Renal cortex interstitium (tissue), 15 donors: ENCODE results near the gene CST2. TPM values are rescaled to one million over a fixed set of nuclear protein-coding genes. Genes with fewer than 3 reads are reported as not detected.
"Not testable (repeated sequence)": the region's sequence is repeated elsewhere in the genome, so short reads cannot be mapped to it uniquely, and the experiment has no call there.

Experiments
- DNase-seq, 11 donors: peaks; one replicate each; pipeline ENCODE4 v3.0.0-alpha.2; 2013; ENCODE audit warnings: low read depth in 9 of 11, low spot score in 4 of 11; ENCODE audit errors: extremely low read depth in 1 of 11
- long read RNA-seq, 16 experiments: transcript quantifications; one replicate each; lab custom pipeline, GENCODE V29; 2026
- polyA plus RNA-seq, 3 donors: library from polyadenylated mRNA; unstranded; fragments of 120-200 nt; gene quantifications; one replicate each; pipeline ENCODE4 v1.2.1, GENCODE V29; 2013; ENCODE audit not compliant: insufficient read length in 3 of 3

The CST2 gene, protein sequence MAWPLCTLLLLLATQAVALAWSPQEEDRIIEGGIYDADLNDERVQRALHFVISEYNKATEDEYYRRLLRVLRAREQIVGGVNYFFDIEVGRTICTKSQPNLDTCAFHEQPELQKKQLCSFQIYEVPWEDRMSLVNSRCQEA
- under 1 TPM in 1 of 3 donors, not detected in 2; 0.14 TPM for polyA plus RNA-seq
- long read RNA-seq, donor 1 = 0 reads
- long read RNA-seq, donor 2 = 0 reads
- long read RNA-seq, donor 3 = 0 reads
- long read RNA-seq, donor 4 = 0 reads
- long read RNA-seq, donor 5 = 0 reads
- long read RNA-seq, donor 6 = 0 reads
- long read RNA-seq, donor 7 = 0 reads
- long read RNA-seq, donor 8 = 0 reads
- long read RNA-seq, donor 9 = 0 reads
- long read RNA-seq, donor 10 = 0 reads
- long read RNA-seq, donor 11 = 0 reads
- long read RNA-seq, donor 12 = 0 reads
- long read RNA-seq, donor 13 = 0 reads
- long read RNA-seq, donor 14 = 0 reads
- long read RNA-seq, donor 15 = 0 reads
- long read RNA-seq, donor 16 = 0 reads

DNA sequence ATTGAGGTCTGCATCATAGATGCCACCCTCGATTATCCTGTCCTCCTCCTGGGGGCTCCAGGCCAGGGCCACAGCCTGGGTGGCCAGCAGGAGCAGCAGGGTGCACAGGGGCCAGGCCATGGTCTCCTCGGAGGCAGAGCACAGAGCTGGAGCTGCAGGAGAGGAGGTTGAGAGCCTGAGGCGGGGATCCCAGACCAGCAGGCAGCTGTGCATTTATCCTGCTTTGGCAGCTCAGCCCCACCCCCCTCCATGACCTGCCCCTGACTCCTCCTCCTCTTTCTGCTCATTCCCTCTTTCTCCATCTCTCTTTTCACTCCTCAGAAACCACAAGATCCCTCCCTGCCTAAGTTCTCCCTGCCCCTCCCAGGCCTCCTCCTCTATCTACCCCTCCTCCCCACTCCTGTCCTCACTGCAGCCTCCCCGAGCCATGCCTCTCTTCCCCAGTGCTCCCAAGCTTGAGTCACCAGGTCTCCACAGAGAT is at the start of gene CST2:
CST2 (minus strand) TSS at position 189 of the 481 bp plus-strand sequence; CDS start at position 120, 69 bp downstream.
- no peak for DNase-seq

DNA sequence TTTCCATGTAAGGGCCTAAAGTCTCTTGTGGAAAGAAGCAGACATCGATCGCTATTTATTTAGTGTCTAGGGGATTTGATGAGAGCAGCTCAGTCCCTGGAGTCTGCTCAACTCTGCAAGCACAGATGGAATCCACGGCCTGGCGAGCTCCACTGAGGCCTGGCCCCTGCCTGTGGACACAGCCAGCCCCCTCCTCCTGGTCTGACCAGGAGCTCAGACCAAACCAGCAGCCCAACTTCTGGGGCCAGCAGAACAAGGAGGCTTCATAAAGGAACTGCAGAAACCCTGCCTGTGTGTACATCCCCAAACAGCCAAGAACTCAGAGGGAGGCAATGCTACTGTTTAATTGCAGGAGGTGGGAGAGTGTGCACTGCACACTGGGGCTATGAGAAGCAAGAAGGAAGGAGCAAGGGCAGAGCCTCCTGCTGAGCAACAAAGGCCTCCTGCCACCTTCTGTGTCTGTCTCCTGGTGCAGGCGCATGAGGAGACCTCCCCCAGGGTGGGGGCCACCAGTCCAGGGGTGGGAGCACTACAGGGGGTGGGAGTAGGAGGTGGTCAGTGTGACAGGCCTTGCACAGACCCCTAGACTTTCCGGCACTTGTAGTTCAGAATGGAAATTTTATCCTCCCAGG is 49.2 kb upstream of the CST2 start:
- DNase-seq = no peak

DNA sequence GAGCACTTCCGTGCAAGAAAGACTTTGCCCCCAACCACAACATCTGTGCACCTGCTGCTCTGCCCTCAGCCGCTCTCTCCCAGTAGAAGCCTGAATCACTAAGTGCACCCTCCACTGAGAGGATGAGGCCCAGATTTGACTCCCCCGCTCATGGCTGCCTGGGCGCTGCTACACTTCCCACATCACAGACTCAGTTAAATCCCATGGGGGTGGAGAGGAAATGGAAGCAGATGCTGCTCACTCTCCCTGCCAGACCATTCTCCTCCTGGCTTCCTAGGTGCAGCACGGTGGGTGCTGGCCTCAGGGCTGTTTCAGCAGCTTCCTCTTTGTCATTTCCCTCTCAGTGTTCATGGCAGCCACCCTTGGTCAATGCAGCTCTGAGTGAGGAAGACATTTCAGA is 48.2 kb upstream of the CST2 start:
- DNase-seq = no peak

DNA sequence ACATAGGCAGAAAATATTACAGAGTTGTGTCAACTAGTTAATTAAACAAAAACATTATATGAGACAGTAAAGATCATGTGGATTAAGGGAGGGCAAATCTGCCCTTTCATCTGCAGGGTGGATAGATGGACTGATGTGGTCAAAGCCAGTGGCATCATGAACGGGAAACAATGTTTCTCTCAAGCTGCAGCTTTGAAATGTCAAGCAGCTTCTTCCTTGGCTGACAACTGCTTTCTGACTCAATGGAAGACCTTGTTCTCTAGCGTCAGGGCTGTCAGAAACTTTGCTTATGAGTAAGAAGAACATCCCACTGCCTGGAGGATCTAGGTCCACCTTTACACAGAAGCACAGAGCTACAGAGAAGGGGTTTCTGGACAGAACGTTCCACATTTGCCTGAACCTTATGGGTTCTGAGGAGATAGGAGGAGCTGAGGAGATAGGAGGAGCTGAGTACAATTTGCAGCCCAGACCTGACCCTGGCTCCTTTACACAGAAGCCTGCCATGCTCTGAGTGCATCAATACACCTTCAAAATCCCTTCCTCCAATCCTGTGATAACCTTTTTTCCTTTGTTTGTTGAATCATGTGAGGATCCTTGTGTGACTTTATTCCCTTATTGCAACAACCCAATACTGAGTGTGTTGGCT is 47.0 kb upstream of the CST2 start:
- no peak for DNase-seq

DNA sequence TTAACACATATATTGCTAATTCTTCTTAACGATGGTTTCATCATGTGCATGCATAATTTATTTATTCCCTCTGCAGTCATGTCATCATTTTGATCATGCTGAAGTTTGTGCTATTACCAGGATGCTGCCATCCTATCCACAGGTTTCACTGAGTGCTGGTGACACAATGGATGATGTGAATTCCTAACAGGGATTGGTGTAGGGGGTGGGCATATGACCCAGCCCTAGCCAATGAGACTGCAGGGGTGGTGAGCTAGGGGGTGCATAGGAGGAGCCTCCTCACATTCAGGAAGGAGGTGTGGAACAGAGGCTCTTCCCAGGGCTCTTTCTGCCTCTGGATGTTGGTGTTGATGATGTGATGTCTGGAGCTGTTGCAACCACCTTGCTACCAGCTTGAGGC is 45.5 kb upstream of the CST2 start:
- no peak for DNase-seq

DNA sequence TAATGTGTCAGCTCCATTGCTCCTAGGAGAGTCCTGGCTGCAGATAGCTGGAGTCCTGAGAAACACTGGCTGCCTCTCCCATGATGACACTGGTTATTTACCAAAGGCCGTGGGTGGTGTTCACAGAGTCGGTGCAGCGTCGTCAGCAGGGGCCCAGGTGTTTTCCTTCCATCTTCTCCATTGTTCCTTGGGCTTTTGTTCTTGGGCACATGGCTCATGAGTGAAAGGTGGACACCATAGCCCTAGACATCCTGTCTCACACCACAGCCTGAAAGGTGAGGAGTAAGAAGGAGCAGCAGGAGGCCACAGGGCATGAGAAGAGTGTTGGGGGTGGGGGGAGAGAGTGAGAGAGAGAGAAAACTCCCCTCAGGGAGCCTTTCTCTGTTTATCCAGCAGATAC is 43.9 kb upstream of the CST2 start:
- no peak for DNase-seq

DNA sequence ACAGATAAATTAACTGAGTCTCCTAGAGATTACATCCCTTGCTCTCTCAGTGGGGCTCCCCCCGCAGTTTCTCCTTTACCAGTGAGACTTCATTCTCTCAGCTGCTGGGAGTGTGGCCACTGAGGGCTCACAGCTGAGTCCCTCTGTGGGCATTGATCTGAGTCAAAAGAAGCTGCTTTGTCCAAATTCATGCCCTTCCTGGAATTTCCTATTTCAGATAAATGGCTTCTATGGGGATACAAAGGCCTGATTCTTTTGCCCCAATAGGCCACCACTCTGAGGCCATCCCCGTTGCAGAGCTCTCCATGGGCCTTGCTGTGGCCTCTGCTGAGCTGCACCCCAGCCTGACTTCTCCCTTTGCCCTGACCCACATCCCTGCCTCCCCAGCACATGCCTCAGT is 43.0 kb upstream of the CST2 start:
- DNase-seq = no peak

DNA sequence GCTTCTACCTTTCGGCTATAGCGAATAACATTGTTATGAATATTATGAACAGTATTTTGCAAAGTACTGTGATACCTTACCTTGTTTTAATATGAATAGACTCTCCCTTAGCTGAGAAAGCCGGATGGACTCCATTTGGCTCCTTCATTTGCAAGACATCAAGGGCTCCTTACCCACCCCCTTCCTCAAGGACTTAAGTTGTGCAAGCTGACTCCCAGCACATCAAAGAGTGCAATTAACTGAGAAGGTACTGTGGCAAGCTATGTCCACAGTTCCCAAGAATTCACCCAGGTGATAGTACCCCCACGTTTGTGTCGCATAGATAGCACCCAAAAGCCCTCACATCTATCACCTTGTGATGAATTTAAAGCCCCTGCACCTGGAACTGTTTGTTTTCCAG is 41.8 kb upstream of the CST2 start:
- no peak for DNase-seq

DNA sequence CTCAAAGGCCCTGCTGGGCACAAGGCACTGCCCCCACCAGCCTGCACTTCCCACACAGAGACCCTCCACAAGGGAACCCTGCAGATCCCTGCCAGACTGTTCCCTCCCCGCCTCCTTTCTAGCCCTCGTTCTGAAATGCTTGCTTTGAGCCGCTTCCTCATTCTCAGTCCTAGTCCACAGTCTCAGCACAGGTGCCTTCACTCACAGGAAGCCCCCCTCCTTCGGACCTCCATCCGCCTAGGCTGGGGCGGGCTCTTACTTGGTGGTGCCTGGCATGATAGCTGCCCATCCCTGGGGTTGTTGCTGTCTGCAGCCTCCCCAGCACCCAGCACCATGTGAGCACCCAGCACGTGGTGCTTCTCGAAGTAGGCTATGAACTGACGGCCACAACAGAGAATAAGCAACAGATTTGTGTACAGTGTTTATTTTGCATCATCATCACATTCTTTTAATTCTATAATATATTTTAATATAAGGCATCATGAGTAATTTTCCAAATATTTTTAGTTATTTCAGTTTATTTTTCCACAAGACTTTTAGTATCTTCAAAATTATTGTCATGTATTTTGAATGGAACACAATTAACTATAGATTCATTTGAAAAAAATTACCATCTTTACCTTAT is 40.7 kb upstream of the CST2 start:
- no peak for DNase-seq

DNA sequence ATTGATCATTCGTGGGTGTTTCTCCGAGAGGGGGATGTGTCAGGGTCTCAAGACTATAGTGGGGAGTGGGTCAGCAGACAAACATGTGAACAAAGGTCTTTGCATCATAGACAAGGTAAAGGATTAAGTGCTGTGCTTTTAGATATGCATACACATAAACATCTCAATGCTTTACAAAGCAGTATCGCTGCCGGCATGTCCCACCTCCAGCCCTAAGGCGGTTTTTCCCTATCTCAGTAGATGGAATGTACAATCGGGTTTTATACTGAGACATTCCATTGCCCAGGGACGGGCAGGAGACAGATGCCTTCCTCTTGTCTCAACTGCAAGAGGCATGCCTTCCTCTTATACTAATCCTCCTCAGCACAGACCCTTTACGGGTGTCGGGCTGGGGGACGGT is 34.2 kb upstream of the CST2 start:
- DNase-seq = not testable (repeated sequence)

DNA sequence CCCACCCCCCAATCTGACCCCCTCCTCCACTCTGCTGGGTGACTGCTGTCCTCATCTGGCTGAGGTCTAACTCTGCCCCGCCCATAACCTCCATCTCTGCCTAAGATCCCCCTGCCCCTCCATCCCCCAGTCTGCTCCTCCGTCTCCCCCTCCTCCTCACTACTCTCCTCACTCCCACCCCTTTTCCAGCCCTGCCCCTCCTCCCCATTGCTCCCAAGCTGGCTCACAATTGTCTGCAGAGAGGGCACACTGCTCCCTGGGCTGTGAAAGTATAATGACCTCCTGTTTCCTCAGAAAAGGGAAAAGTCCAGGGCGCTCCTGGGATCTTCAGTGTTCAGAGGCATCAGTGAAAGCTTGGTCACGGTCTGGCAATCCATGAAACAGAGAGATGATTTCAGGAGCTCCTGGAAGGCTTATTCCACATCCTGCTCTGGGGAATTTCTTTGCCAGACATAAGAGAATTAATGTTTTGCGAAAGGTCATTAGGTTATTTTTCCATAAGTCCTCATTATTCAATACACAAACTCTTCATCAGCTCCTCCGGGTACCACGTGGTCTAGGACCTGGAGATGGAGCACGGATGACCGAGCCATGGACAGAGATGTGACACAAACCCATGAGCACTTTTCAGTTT is 31.6 kb upstream of the CST2 start:
- peak in 9 of 11 donors; percentile 6 to 47 (median 24) for DNase-seq

DNA sequence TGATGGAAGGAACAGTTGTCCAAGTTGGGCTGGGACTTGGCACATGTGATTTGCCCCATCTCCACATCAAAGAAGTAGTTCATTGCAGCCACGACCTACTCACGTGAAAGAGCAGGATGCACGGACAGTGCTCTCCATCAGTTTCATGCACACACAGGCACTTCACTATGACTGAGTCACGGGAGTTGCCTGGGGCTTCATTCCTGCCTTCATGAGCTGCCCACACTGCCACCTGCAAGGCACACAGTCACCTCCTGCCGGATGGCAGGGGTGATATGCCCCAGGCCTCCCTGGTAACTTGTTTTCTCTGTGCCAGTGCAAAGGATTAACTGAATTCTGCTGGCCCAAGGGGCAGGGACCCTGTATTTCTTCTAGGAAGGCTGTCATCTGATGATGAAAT is 30.2 kb upstream of the CST2 start:
- DNase-seq = no peak

DNA sequence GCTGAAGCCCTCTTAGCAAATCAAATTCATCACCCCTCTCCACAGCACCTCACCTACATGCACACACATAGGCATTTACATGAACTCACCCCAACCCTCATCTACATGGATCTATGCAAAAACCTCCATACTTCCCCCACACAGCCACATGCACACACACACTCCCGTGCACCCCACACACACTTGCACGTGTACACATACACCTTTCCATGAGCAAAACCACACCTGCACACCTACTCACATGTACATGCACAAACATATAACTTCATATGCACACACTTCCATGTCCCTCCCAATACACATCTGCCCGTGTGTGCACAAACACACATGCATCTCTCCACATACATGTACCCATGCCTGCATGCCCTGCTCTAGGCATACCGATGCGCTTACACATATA is 29.7 kb upstream of the CST2 start:
- no peak for DNase-seq

DNA sequence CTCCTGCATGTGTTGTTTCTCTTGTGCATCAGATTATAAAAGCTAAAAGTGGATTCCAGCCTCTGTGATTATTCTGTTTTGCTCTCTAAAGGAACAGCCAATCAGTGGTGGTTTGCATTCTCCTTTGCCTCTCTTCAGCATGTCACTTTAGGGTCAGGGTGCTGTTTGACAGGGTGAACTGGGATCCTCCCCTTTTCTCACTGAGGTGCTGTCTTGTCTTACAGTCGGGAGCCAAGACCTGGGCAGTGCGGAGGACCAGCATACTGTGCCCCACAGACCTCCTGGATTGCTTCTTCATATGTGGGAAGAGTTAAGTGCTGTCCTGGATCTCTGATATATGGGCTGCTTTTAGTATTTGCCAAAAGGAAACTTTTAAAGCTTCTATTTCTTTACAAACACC is 15.2 kb upstream of the CST2 start:
- DNase-seq = no peak

DNA sequence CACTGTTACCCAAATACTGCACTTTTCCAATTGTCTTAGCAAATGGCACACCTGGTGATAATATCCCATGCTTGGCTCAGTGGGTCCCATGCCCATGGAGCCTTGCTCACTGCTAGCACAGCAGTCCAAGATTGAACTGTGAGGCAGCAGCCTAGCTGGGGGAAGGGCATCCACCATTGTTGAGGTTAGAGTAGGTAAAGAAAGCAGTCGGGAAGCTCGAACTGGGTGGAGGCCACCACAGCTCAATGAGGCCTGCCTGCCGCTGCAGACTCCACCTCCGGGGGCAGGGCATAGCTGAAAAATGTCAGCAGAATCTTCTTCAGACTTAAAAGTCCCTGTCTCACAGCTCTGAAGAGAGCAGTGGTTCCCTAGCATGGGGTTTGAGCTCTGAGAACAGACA is 9.2 kb upstream of the CST2 start:
- no peak for DNase-seq

DNA sequence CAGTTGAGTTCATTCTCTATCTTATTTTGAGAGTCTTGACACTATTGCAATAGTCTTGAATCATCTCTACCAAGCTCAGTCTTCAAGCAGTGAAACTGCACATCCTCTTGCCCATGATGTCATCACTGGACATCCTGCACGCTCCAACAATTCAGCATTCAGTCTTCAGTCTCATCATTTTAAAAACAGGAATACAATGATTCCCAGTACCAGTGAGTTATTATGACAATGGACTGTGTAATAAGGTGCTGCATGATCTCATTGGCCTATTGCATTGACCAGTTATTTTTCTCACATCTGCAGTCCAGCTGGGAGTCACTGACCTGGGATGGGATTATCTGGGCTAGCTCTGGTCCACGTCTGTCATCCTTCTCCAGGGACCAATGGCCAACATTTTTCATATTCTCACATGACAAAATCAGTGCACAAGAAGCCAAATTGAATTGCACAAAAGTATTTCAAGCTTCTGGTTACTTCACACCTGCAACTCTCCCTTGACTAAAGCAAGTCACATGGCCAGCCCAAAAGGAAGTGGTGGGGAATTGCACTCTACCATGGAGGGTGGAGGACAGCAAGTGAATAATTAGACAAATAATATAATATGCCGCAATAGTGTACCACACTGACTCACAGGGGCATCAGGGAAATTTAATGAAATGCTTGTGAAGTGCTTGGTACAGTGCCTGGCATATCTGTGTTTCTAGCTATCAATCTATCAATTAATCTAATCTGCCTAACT is 6.4 kb upstream of the CST2 start:
- DNase-seq = no peak

DNA sequence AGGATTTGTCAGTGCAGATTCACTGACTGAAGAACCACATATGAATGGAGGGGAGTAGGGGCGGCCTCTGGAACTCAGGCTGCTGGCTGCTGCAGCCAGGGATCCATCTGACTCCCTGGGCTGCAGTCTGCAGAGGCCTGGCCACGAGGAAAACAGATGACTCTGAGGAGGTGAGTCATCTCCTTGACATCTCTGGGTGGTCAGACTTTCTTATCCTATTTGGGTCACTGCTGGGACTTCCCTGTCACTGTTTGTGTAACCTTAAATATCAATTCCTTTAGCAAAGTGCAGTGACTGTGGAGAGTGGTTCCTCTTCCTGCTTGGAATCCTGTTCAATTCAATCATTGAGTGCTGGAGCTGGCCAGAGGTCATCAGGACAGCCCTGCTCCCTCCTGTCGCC is 5.4 kb upstream of the CST2 start:
- DNase-seq = not testable (repeated sequence)

DNA sequence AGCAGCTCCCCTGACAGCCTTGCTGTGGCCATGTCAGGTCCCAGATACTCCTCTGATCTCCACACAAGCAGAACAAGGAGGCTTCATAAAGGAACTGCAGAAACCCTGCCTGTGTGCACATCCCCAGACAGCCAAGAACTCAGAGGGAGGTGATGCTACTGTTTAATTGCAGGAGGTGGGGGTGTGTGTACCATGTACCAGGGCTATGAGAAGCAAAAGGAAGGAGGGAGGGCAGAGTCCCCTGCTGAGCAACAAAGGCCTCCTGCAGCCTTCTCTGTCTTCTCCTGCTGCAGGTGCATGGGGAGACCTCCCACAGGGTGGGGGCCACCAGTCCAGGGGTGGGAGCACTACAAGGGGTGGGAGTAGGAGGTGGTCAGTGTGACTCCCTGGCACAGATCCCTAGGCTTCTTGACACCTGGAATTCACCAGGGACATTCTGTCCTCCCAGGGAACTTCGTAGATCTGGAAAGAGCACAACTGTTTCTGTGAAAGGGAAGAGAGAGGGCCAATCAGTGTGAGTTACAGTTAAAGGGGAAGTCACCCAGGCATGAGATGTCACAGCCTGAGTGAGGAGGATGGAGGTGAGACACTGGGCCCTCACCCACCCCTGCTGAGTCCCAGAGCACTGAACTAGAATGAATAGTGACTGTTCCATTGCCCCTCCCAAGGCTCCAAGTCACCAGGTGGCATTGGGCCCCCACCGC is 2.8 kb downstream of the CST2 start:
- DNase-seq = no peak
